ENCODE results near the gene ANAPC16.

DNA sequence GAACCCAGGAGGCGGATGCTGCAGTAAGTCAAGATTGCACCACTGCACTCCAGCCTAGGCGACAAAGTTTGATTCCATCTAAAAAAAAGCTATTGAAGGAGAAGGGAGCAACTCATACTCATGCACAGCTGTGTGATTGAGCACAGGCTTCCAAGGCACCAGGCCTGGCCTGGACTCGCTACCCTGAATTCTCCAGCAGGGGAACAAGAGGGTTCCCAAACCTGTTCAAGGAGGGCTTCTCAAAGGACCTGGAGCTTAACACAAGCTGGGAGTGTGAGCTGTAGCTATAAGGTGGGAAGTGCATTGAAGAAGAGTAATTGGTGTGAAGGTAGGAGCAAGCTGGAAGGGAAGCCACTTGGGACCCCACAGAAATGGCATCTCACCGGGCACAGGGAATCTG is 42.8 kb downstream of the ANAPC16 start:
- TF ChIP-seq POLR2AphosphoS5 (IDR thresholded peaks at IDR 0.05; ENCODE audit: low read depth), result no peak
- TF ChIP-seq, protein P1, sequence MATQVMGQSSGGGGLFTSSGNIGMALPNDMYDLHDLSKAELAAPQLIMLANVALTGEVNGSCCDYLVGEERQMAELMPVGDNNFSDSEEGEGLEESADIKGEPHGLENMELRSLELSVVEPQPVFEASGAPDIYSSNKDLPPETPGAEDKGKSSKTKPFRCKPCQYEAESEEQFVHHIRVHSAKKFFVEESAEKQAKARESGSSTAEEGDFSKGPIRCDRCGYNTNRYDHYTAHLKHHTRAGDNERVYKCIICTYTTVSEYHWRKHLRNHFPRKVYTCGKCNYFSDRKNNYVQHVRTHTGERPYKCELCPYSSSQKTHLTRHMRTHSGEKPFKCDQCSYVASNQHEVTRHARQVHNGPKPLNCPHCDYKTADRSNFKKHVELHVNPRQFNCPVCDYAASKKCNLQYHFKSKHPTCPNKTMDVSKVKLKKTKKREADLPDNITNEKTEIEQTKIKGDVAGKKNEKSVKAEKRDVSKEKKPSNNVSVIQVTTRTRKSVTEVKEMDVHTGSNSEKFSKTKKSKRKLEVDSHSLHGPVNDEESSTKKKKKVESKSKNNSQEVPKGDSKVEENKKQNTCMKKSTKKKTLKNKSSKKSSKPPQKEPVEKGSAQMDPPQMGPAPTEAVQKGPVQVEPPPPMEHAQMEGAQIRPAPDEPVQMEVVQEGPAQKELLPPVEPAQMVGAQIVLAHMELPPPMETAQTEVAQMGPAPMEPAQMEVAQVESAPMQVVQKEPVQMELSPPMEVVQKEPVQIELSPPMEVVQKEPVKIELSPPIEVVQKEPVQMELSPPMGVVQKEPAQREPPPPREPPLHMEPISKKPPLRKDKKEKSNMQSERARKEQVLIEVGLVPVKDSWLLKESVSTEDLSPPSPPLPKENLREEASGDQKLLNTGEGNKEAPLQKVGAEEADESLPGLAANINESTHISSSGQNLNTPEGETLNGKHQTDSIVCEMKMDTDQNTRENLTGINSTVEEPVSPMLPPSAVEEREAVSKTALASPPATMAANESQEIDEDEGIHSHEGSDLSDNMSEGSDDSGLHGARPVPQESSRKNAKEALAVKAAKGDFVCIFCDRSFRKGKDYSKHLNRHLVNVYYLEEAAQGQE (IDR thresholded peaks at IDR 0.05; ENCODE audit: insufficient replicate concordance, low read depth), result no peak
- TF ChIP-seq, protein P2, sequence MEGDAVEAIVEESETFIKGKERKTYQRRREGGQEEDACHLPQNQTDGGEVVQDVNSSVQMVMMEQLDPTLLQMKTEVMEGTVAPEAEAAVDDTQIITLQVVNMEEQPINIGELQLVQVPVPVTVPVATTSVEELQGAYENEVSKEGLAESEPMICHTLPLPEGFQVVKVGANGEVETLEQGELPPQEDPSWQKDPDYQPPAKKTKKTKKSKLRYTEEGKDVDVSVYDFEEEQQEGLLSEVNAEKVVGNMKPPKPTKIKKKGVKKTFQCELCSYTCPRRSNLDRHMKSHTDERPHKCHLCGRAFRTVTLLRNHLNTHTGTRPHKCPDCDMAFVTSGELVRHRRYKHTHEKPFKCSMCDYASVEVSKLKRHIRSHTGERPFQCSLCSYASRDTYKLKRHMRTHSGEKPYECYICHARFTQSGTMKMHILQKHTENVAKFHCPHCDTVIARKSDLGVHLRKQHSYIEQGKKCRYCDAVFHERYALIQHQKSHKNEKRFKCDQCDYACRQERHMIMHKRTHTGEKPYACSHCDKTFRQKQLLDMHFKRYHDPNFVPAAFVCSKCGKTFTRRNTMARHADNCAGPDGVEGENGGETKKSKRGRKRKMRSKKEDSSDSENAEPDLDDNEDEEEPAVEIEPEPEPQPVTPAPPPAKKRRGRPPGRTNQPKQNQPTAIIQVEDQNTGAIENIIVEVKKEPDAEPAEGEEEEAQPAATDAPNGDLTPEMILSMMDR (IDR thresholded peaks at IDR 0.05; ENCODE audit: insufficient read depth, low read length), result no peak

All from HL-60 (cell line).